ENCODE results near the gene LMX1B. TPM values are rescaled to one million over a fixed set of nuclear protein-coding genes. Genes with fewer than 3 reads are reported as not detected.

The LMX1B gene
- total RNA-seq, 1 experiment from 2014 or later, result 11.3 TPM

DNA sequence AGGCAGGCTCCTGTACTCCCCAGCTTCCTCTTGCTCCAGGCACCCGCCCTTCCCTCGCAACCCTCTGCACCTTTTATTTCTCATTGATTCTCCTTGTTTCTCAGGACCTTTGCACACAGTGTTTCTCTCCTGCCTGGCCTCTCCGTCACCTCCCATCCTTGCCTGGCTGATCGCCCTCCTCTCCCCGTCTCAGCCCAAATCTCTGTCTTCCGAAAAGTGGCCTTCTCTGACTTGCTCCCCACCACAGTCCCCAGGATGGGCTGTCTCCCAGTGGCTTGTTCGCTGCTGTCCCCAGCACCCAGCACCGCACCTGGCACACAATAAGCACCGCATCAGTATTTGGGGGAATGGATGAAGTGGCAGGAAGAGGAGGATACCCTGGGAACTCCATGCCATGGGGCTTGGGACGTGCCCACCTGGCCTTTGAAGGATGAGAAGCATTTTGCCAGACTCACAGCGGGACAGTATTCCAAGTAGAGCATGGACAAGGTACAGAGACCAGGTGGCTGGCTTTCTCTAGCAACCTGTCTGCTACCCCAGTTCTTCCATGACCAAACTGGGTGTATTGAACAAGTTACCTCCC lies 62.5 kb downstream of the LMX1B start:
- CTCF ChIA-PET, result no interaction called here

GRCh38 chr9:126676685-126677143 lies 63.0 kb downstream of the LMX1B start:
- DNase-seq (ENCODE audit: low read depth, low spot score) (no peak), ATAC-seq (no peak)
- Histone ChIP-seq H3K4me1 (ENCODE audit: control insufficient read depth in 1 of 2, insufficient read depth in 2 of 2, low read length in 2 of 2) (no peaks in the 10 kb centered on the region; a peak in 1 of 4 replicates), H3K9me3 (ENCODE audit: control insufficient read depth in 1 of 2, insufficient read depth in 1 of 2, low read depth in 1 of 2, low read length in 2 of 2) (no peaks in the 10 kb centered on the region), H3K9ac (ENCODE audit: low read length) (no peak overlapping the region), H3K36me3 (ENCODE audit: control insufficient read depth in 1 of 2, insufficient read depth in 2 of 2, low read length in 2 of 2) (no peaks in the 10 kb centered on the region), H3K4me2 (ENCODE audit: low read length) (no peak overlapping the region), H3K27ac (ENCODE audit: low read depth, low read length) (no peak overlapping the region), H2AFZ (ENCODE audit: low read depth, low read length, poor library complexity, severe bottlenecking) (no peak overlapping the region), H4K20me1 (ENCODE audit: insufficient read depth) (no peaks in the 10 kb centered on the region), H3K27me3 (ENCODE audit: insufficient read depth, low read length) (no peaks in the 10 kb centered on the region), H3K4me3 (replicated peaks in 1 of 2; ENCODE audit: low read depth in 1 of 2, low read length in 2 of 2) (no peak overlapping the region), H3K79me2 (ENCODE audit: insufficient read depth, low read length) (no peaks in the 10 kb centered on the region), H3K9me2 (ENCODE audit: insufficient read depth) (no peaks in the 10 kb centered on the region)
- no TSS peak for BruUV-seq (replicated peaks)
- intact Hi-C loops (cut with micrococcal nuclease), result no loop called here
- TF ChIP-seq ELF1 (IDR thresholded peaks at IDR 0.05; ENCODE audit: borderline replicate concordance, low read depth), result no peak
- no peak for TF ChIP-seq POLR2AphosphoS5 (IDR thresholded peaks at IDR 0.05; ENCODE audit: low read depth, low read length)
- TF ChIP-seq EGR1 (IDR thresholded peaks at IDR 0.05; ENCODE audit: low read depth), result no peak
- TF ChIP-seq FOSL1 (IDR thresholded peaks at IDR 0.05; ENCODE audit: low read depth), result no peak
- no peak for TF ChIP-seq CEBPB (IDR thresholded peaks at IDR 0.05; ENCODE audit: low read depth)
- TF ChIP-seq SP1 (IDR thresholded peaks at IDR 0.05; ENCODE audit: low read depth), result no peak
- no peak for TF ChIP-seq REST (IDR thresholded peaks at IDR 0.05; ENCODE audit: low read depth)
- TF ChIP-seq SIN3A (IDR thresholded peaks at IDR 0.05; ENCODE audit: low read depth), result no peak
- TF ChIP-seq MAX (IDR thresholded peaks at IDR 0.05), result no peak
- ChIA-PET RAD21 (ENCODE audit: low non-redundant PET in 1 of 2, low total read pairs in 2 of 2, uncharacterized antibody in 2 of 2, unreplicated experiment in 2 of 2) (no interaction called here), POLR2A (no interaction called here), CTCF (interaction anchor here (5.5 kb wide), 1 partner anchor 13 kb away, joined by 41 read pairs; no protein-coding TSS in a partner anchor)

More for the DNA sequence above, 62.5 kb downstream of the LMX1B start:
- Histone ChIP-seq H3K27ac (ENCODE audit: low read depth, low read length) (no peak overlapping the region), H3K9me2 (ENCODE audit: insufficient read depth) (no peaks in the 10 kb centered on the region), H3K36me3 (ENCODE audit: control insufficient read depth in 1 of 2, insufficient read depth in 2 of 2, low read length in 2 of 2) (no peaks in the 10 kb centered on the region), H3K79me2 (ENCODE audit: insufficient read depth, low read length) (no peaks in the 10 kb centered on the region), H3K9ac (ENCODE audit: low read length) (no peak overlapping the region), H4K20me1 (ENCODE audit: insufficient read depth) (no peaks in the 10 kb centered on the region), H3K9me3 (ENCODE audit: control insufficient read depth in 1 of 2, insufficient read depth in 1 of 2, low read depth in 1 of 2, low read length in 2 of 2) (no peaks in the 10 kb centered on the region), H3K4me3 (replicated peaks in 1 of 2; ENCODE audit: low read depth in 1 of 2, low read length in 2 of 2) (no peak overlapping the region), H3K4me1 (ENCODE audit: control insufficient read depth in 1 of 2, insufficient read depth in 2 of 2, low read length in 2 of 2) (no peaks in the 10 kb centered on the region; a peak in 1 of 4 replicates), H3K4me2 (ENCODE audit: low read length) (no peak overlapping the region), H3K27me3 (ENCODE audit: insufficient read depth, low read length) (no peaks in the 10 kb centered on the region), H2AFZ (ENCODE audit: low read depth, low read length, poor library complexity, severe bottlenecking) (no peak overlapping the region)
- ATAC-seq (no peak), DNase-seq (ENCODE audit: low read depth, low spot score) (no peak)
- intact Hi-C loops (cut with micrococcal nuclease), result no loop called here
- POLR2A ChIA-PET, result no interaction called here
- TF ChIP-seq POLR2A (IDR thresholded peaks at IDR 0.05; ENCODE audit: borderline replicate concordance, extremely low read depth, insufficient read depth, insufficient read length) (no peak), CBX3 (IDR thresholded peaks at IDR 0.05; ENCODE audit: low read depth) (no peak)
- BruUV-seq (replicated peaks), result no TSS peak
- RAD21 ChIA-PET (ENCODE audit: low non-redundant PET in 1 of 2, low total read pairs in 2 of 2, uncharacterized antibody in 2 of 2, unreplicated experiment in 2 of 2), result no interaction called here

Measured in HCT116 (cell line).